SW480 (cell line): ENCODE measurements around the gene FAM210B.
A peak's percentile ranks its signal among the peaks of the same experiment; 100 is the strongest.
"Not testable (repeated sequence)": the region's sequence is repeated elsewhere in the genome, so short reads cannot be mapped to it uniquely, and the experiment has no call there.

ENCODE experiments used
- DNase-seq: peaks from one replicate; pipeline ENCODE4 v3.0.0-alpha.2; 2016; ENCODE audit warnings: low spot score

FAM210B gene

GRCh38 chr20:56392881-56393482 is 34.2 kb downstream of the FAM210B start:
- DNase-seq: no peak

DNA sequence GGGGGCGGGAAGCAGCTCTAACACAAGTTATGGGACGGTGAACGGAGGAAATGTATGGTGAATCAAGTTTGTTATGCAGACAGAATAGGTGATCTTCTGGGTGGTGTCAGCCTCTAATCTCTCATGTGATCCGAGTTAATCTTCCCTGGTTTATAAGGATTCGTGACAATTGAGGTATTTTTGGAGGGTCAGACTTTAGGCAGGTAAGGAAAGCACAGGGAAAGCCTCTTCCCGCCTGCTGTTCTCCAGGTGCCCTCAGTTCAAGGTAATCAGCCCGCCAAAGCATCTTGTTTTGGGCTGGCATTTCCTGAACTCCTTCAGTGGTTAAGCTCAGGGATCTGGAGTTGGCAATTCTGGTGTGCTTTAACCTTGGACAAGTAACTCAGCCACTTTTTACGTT is 34.9 kb downstream of the FAM210B start:
- DNase-seq: no peak

DNA sequence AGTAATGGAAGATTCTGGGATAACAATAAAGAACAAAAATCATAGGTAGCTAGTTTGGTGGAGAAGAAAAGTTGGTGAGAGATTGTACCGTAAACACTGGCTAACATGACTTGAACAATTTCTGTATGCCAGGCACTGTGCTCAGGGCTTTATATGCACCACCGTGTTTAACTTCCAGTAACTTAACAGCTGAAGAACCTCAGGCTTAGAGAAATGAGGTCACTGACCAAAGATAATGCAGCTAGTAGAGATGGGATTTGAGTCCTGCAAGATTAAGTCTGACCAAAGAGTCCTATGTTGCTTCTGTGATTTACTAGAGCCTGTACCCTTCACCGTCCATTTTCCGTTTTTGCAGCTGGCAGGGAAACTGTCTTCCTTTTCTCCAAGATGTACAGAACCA is 36.4 kb downstream of the FAM210B start:
- no peak for DNase-seq

DNA sequence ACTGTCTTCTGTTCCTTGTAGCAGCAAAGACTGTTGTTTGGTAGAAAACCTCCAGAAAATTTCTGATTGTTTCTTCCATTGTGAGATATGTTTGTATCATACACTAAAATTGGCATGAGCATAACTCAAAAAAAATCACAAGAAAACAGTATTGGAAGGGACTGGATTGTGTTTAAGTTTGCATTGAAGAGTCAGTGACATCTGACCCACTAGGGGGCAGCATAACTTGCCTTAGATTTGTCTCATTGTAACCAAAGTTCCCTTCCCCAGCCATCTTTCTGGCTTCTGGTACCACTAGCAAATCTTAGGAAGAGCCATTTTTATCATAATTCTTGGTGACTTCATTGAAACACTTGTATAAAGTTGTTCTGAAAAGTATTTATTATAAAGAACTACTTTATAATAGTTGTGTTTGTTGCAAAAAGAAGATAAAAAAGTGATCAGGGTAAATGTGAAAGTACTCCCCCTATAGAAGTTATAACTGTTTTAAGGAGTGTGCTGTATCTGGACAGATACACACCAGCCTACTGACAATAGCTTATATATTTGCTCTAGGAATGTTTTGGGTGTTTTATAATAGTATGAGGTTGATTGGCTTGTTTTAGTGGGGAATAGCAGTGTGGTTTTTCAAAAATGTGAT is 41.3 kb downstream of the FAM210B start:
- peak; percentile 68 for DNase-seq

GRCh38 chr20:56403465-56403864 is 44.7 kb downstream of the FAM210B start:
- DNase-seq: no peak

GRCh38 chr20:56405356-56405755 is 46.6 kb downstream of the FAM210B start:
- not testable (repeated sequence) for DNase-seq

DNA sequence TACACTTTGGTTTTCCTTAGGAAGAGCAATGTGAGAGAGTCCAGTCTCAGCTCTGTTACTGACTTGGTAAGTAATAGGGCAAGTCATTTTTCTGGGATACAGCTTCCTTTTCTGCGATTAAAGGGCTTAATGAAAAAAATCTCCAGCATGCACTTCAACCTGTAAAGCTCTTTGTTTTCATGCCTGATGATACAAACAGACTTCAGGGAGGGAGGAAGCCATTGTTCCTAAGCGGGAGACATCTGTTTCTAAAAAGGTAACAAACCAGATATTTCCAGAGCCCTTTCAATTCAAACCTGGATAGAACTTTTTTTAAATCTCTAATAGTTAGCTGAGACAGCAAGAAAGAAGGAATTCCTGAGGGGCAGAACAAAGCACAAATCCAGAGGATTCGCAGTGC is 48.1 kb downstream of the FAM210B start:
- DNase-seq: no peak

- no peak for DNase-seq
These were observed 50.7 kb downstream of the FAM210B start for GRCh38 chr20:56409521-56409920.

GRCh38 chr20:56409956-56410355 is 51.2 kb downstream of the FAM210B start:
- DNase-seq: no peak

DNA sequence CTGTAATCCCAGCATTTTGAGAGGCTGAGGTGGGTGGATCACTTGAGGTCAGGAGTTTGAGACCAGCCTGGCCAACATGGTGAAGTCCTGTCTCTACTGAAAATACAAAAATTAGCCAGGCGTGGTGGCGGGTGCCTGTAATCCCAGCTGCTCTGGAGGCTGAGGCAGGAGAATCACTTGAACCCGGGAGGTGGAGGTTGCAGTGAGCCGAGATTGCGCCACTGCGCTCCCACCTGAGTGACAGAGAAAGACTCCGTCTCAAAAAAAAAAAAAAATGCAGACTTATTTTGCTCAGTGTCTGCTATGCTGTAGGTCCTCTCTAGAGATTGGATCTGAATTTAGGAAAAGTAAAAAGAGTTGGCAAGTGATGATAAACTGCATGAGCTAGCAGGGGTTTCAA is 52.5 kb downstream of the FAM210B start:
- DNase-seq: not testable (repeated sequence)

- DNase-seq: no peak
These were observed 53.1 kb downstream of the FAM210B start, which contains the start of gene CASS4 for GRCh38 chr20:56411759-56412472. Gene CASS4 (plus strand): TSS chr20:56412260. CDS start chr20:56412459, 199 bp downstream.

DNA sequence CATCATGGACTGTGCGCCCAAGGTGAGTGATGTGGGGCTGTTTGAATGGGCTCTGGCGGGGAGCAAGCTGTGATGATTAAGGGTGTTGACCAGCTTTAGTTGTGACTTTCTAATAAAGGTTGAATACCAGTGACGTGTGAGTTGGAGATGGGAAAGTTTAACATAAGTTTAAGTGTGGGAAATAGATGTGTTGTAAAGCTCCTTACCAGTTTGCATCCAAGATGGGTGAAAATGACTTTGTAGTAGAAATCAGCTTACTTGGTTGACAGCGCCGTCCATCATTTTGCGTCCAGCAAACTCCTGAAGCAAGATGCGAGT is 53.7 kb downstream of the FAM210B start:
- no peak for DNase-seq

- DNase-seq: no peak
These were observed 54.2 kb downstream of the FAM210B start for GRCh38 chr20:56412949-56413348.

- no peak for DNase-seq
These were observed 56.3 kb downstream of the FAM210B start for GRCh38 chr20:56414842-56415765.

DNA sequence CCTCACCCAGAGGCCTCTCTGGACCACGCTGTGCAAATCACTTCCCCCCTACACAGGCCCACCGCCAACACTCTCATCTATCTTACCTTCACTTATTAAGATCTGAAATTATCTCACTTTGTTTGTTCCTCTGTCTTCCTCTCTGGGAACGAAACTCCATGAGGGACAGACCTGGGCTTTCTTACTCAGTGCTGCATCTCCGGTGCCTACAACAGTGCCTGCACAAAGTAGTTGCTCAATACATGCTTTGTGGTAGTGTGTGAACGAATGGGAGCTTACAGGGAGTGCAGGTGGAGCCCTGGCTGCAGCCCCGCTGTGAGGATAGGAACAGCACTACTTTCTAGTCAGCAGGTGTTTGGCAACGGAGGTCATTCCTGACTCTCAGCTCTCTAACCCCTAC is 58.6 kb downstream of the FAM210B start:
- DNase-seq: no peak

DNA sequence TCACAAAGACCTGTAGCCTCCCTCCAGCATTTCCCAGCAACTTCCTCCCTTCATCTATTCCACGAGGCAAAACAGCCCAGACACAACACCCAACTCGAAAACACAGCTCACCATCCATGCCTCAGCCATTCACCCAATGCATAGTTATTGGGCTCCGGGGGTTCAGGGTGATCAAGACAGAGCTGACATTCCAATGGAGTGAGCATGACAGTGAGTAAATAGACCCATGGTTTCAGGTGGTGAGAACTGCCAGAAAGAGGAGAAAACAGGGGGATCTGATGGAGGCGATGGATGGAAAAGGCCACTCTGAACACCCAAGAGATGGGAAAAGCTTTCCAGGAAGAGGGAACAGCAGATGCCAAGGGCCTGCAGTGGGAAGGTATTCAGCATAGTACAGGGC is 59.1 kb downstream of the FAM210B start:
- no peak for DNase-seq
